ENCODE data around the gene RAI14.
"Not testable (repeated sequence)": the region's sequence is repeated elsewhere in the genome, so short reads cannot be mapped to it uniquely, and the experiment has no call there.

DNA sequence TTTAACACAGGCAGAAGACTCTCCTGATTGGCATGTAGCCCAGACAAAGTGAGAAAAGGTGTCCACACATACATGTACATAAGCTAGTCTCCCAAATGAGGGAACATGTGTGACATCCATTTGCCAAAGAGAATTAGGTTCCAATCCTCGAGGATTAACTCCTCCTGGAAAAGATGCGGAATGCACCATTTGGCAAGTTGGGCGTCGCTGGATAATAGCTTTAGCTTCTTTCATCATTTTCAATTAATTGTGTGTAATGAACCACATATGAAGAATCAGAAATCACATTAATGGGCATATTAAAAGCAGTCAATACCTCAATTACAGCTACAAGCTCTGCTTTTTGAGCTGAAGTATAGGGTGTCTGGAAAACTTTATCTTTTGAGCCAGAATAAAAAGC lies 127.8 kb downstream of the RAI14 start:
- TF ChIP-seq, protein P1, sequence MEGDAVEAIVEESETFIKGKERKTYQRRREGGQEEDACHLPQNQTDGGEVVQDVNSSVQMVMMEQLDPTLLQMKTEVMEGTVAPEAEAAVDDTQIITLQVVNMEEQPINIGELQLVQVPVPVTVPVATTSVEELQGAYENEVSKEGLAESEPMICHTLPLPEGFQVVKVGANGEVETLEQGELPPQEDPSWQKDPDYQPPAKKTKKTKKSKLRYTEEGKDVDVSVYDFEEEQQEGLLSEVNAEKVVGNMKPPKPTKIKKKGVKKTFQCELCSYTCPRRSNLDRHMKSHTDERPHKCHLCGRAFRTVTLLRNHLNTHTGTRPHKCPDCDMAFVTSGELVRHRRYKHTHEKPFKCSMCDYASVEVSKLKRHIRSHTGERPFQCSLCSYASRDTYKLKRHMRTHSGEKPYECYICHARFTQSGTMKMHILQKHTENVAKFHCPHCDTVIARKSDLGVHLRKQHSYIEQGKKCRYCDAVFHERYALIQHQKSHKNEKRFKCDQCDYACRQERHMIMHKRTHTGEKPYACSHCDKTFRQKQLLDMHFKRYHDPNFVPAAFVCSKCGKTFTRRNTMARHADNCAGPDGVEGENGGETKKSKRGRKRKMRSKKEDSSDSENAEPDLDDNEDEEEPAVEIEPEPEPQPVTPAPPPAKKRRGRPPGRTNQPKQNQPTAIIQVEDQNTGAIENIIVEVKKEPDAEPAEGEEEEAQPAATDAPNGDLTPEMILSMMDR (IDR thresholded peaks at IDR 0.05): not testable (repeated sequence)
- not testable (repeated sequence) for TF ChIP-seq POLR2A (IDR thresholded peaks at IDR 0.05)

Data from right lobe of liver (tissue), 4 donors.